ENCODE data around the gene IPO11.

DNA sequence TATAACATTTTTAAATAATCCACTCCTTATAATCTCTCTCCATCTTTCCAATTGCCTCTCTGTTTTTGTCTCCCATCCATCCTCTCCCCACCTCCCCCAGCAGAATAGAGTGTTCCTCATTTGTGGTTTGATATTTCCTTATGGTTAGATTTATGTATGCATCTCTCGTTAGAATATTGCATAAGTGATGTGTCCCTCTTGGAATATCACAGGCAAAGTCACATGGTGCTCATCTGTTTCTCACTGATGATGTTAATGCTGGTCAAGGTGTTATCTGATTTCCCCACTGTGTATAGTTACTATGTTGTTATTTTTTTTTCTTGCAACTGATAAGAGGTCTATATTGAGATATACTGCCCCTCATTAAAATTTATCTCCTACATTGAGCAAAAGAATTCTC lies 162.9 kb downstream of the IPO11 start:
- TF ChIP-seq CTCF (IDR thresholded peaks at IDR 0.05 in 8 of 11, conservative IDR thresholded peaks at IDR 0.05 in 3 of 11), result no peak
- no peak for TF ChIP-seq POLR2A (IDR thresholded peaks at IDR 0.05)

Data from spleen (tissue), 7 donors.